H1 (cell line): ENCODE data around the gene LRRC4C. TPM values are rescaled to one million over a fixed set of nuclear protein-coding genes. Genes with fewer than 3 reads are reported as not detected.
"Not testable (repeated sequence)": the region's sequence is repeated elsewhere in the genome, so short reads cannot be mapped to it uniquely, and the experiment has no call there.

Experiments used
- CTCF ChIA-PET: fragments of 300-600 bp; sonication (Branson Sonifier 250); formaldehyde crosslinking; loops from one replicate; lab custom pipeline; 2021; ENCODE audit not compliant: partially characterized antibody; lab: Charles Lee
- POLR2A ChIA-PET: fragments of 300-600 bp; sonication (Branson Sonifier 250); formaldehyde crosslinking; loops from one replicate; lab custom pipeline; 2021; ENCODE audit warnings: inconsistent platforms; ENCODE audit not compliant: partially characterized antibody; lab: Charles Lee
- DNase-seq, 2 experiments: peaks; one replicate each; pipeline versions ENCODE4 v3.0.0 to v3.0.0-alpha.2; 2010 to 2022; ENCODE audit warnings: low spot score in 2 of 2, low read depth in 1 of 2, mixed read lengths in 1 of 2
- FAIRE-seq: peaks from 2 replicates; lab custom pipeline; 2011; peaks lifted over from hg19 to GRCh38; lab: Jason Lieb, UNC
- H2AFZ ChIP-seq: 2 replicates; pipeline ENCODE4 v1.8.1; 2012; ENCODE audit warnings: low read length, inconsistent platforms
- H2AK5ac ChIP-seq: 2 replicates; pipeline ENCODE4 v1.6.1; 2013; ENCODE audit warnings: low read depth, low read length
- H2BK120ac ChIP-seq: replicated peaks from 2 replicates; pipeline ENCODE3; 2013; ENCODE audit warnings: low read depth, low read length, inconsistent platforms
- H2BK12ac ChIP-seq: 2 replicates; pipeline ENCODE4 v1.6.1; 2013; ENCODE audit warnings: low read depth, low read length
- H2BK15ac ChIP-seq: 2 replicates; pipeline ENCODE4 v1.6.1; 2013; ENCODE audit warnings: low read length
- H2BK20ac ChIP-seq: 2 replicates; pipeline ENCODE4 v1.6.1; 2013; ENCODE audit warnings: low read length
- H2BK5ac ChIP-seq: 2 replicates; pipeline ENCODE4 v1.6.1; 2013; ENCODE audit warnings: low read depth, low read length
- H3K14ac ChIP-seq: 2 replicates; pipeline ENCODE4 v1.6.1; 2013; ENCODE audit warnings: inconsistent platforms; ENCODE audit not compliant: insufficient read length
- H3K18ac ChIP-seq: 2 replicates; pipeline ENCODE4 v1.6.1; 2013; ENCODE audit warnings: low read length; ENCODE audit errors: extremely low read depth
- H3K23ac ChIP-seq: 2 replicates; pipeline ENCODE4 v1.6.1; 2013; ENCODE audit warnings: inconsistent platforms; ENCODE audit not compliant: insufficient read length
- H3K23me2 ChIP-seq: 2 replicates; pipeline ENCODE4 v1.6.1; 2013; ENCODE audit warnings: low read depth, low read length
- H3K27ac ChIP-seq: 2 replicates; pipeline ENCODE4 v1.6.1; 2011; ENCODE audit warnings: low read depth, low read length, inconsistent platforms
- H3K27me3 ChIP-seq, 4 experiments: replicated peaks in 1 of 4; 1 replicate in 1 of 4; 2 replicates in 3 of 4; pipeline versions ENCODE4 v1.6.1 to v1.8.1; 2011 to 2013; ENCODE audit warnings: low read length in 3 of 4, mild to moderate bottlenecking in 3 of 4, inconsistent platforms in 2 of 4, mixed read lengths in 2 of 4, moderate library complexity in 1 of 4; ENCODE audit not compliant: control insufficient read depth in 3 of 4, insufficient read depth in 3 of 4; ENCODE audit errors: extremely low read depth in 1 of 4
- H3K36me3 ChIP-seq, 4 experiments: 2 replicates each; pipeline versions ENCODE4 v1.6.1 to v1.8.1; 2011 to 2013; ENCODE audit warnings: mild to moderate bottlenecking in 4 of 4, low read length in 3 of 4, moderate library complexity in 2 of 4, control low read depth in 1 of 4, inconsistent platforms in 1 of 4; ENCODE audit not compliant: insufficient read depth in 4 of 4, control insufficient read depth in 2 of 4
- H3K4ac ChIP-seq: replicated peaks from 2 replicates; pipeline ENCODE3; 2013; ENCODE audit warnings: low read length, low read depth, mixed read lengths, inconsistent platforms; ENCODE audit not compliant: insufficient read length
- H3K4me1 ChIP-seq, 4 experiments: replicated peaks in 1 of 4; 1 replicate in 1 of 4; 2 replicates in 3 of 4; pipeline versions ENCODE4 v1.6.1 to v1.8.1; 2011 to 2013; ENCODE audit warnings: low read length in 3 of 4, inconsistent platforms in 2 of 4, mixed read lengths in 1 of 4; ENCODE audit not compliant: insufficient read depth in 4 of 4, control insufficient read depth in 3 of 4
- H3K4me2 ChIP-seq, 2 experiments: 2 replicates each; pipeline versions ENCODE4 v1.6.1 to v1.8.1; 2011 to 2013; ENCODE audit warnings: low read depth in 2 of 2, low read length in 2 of 2, control low read depth in 1 of 2, inconsistent platforms in 1 of 2, mild to moderate bottlenecking in 1 of 2; ENCODE audit not compliant: insufficient read depth in 1 of 2
- H3K4me3 ChIP-seq, 4 experiments: fragments of 200-600, 300-600 bp in 1 of 4; sonication (generic), shearing (Covaris generic), sonication (Bioruptor Twin) in 1 of 4; 2 replicates each; pipeline versions ENCODE4 v1.5.1 to v1.8.1; 2011 to 2016; ENCODE audit warnings: low read length in 4 of 4, low read depth in 3 of 4, control low read depth in 2 of 4, inconsistent platforms in 2 of 4, mild to moderate bottlenecking in 2 of 4, mixed read lengths in 1 of 4, moderate library complexity in 1 of 4; ENCODE audit not compliant: insufficient read depth in 2 of 4; ENCODE audit errors: extremely low read depth in 1 of 4
- H3K56ac ChIP-seq: replicated peaks from 2 replicates; pipeline ENCODE3; 2013; ENCODE audit warnings: low read depth, mild to moderate bottlenecking, mixed read lengths, low read length, inconsistent platforms; ENCODE audit not compliant: insufficient read length
- H3K79me1 ChIP-seq: 2 replicates; pipeline ENCODE4 v1.6.1; 2013; ENCODE audit warnings: low read depth, low read length, control low read depth
- H3K79me2 ChIP-seq, 2 experiments: 2 replicates each; pipeline versions ENCODE4 v1.6.1 to v1.8.1; 2012 to 2013; ENCODE audit warnings: low read length in 2 of 2, mild to moderate bottlenecking in 2 of 2, inconsistent platforms in 1 of 2; ENCODE audit not compliant: insufficient read depth in 2 of 2, control insufficient read depth in 1 of 2
- H3K9ac ChIP-seq, 4 experiments: replicated peaks in 1 of 4; 1 replicate in 1 of 4; 2 replicates in 3 of 4; pipeline versions ENCODE4 v1.6.1 to v1.8.1; 2011 to 2013; ENCODE audit warnings: low read depth in 3 of 4, low read length in 3 of 4, control low read depth in 2 of 4, mild to moderate bottlenecking in 2 of 4, moderate library complexity in 2 of 4, inconsistent platforms in 1 of 4; ENCODE audit errors: extremely low read depth in 1 of 4
- H3K9me3 ChIP-seq, 2 experiments: 2 replicates each; pipeline versions ENCODE4 v1.6.1 to v1.8.1; 2012 to 2013; ENCODE audit warnings: mild to moderate bottlenecking in 2 of 2, moderate library complexity in 2 of 2, control low read depth in 1 of 2, inconsistent platforms in 1 of 2, low read depth in 1 of 2, low read length in 1 of 2, mixed read lengths in 1 of 2; ENCODE audit not compliant: insufficient read depth in 2 of 2
- H4K20me1 ChIP-seq, 2 experiments: replicated peaks in 1 of 2; 2 replicates each; pipeline versions ENCODE3 to v1.8.1; 2011 to 2013; ENCODE audit warnings: inconsistent platforms in 2 of 2, low read length in 2 of 2, mild to moderate bottlenecking in 1 of 2; ENCODE audit not compliant: insufficient read depth in 2 of 2, control insufficient read depth in 1 of 2
- H4K5ac ChIP-seq: 2 replicates; pipeline ENCODE4 v1.6.1; 2013; ENCODE audit warnings: low read length, low read depth, mixed read lengths, inconsistent platforms; ENCODE audit not compliant: insufficient read length
- H4K8ac ChIP-seq: 2 replicates; pipeline ENCODE4 v1.8.0; 2013; ENCODE audit warnings: mild to moderate bottlenecking, moderate library complexity, low read length, inconsistent platforms; ENCODE audit not compliant: insufficient read depth; ENCODE audit errors: extremely low read depth
- H4K91ac ChIP-seq: replicated peaks from 2 replicates; pipeline ENCODE3; 2013; ENCODE audit warnings: low read length, mixed read lengths, inconsistent platforms; ENCODE audit not compliant: insufficient read length
- ASH2L ChIP-seq: fragments of 200-600, 300-600 bp; sonication (generic); IDR thresholded peaks from one replicate; pipeline ENCODE4 v1.7.1; 2017; ENCODE audit warnings: low read length
- MAFK ChIP-seq: IDR thresholded peaks from 2 replicates; pipeline ENCODE4 v1.6.1; 2012; ENCODE audit warnings: low read depth, mild to moderate bottlenecking, improper control_type of control experiment, low read length
- WGBS, 2 experiments: shearing (Covaris generic) in 1 of 2; methylation state at CpG; one replicate each; pipeline versions ENCODE4 v1.1.6 to v1.1.7; 2013 to 2015; ENCODE audit warnings: low lambda C conversion rate in 2 of 2, mixed read lengths in 2 of 2, inconsistent platforms in 1 of 2, low coverage in 1 of 2, missing lambda C conversion rate in 1 of 2; ENCODE audit not compliant: insufficient replicate concordance in 2 of 2, insufficient coverage in 1 of 2, insufficient read length in 1 of 2; ENCODE audit errors: extremely low coverage in 1 of 2, missing lambda C conversion rate in 1 of 2; 5-methylcytosine and 5-hydroxymethylcytosine counted together
- polyA plus RNA-seq, 7 experiments: library from polyadenylated mRNA; depleted of rRNA in 3 of 7; stranded (reverse) in 5 of 7; unstranded in 2 of 7; fragments of >200 nt in 5 of 7; fragments of 200-250 nt in 2 of 7; gene quantifications; 1 replicate in 5 of 7; 2 replicates in 1 of 7; 4 replicates in 1 of 7; pipeline versions ENCODE4 v1.2.1 to v1.2.3, GENCODE V29; 2011 to 2013; ENCODE audit warnings: missing spikeins in 2 of 7, mixed read lengths in 2 of 7
- total RNA-seq: library from RNA; stranded (reverse); fragmentation: NEBNext Ultra II Directional; extraction: Animal tissue kit (Norgen Biotek cat#: 25700); gene quantifications from 2 replicates; pipeline ENCODE4 v1.2.1, GENCODE V29; 2021

Gene LRRC4C
- total and polyA plus RNA-seq, 2 of the 8 experiments (the other 6 are each of a cell fraction or from before 2014, with no cell fraction given) = 0.23 to 2.2 TPM

DNA sequence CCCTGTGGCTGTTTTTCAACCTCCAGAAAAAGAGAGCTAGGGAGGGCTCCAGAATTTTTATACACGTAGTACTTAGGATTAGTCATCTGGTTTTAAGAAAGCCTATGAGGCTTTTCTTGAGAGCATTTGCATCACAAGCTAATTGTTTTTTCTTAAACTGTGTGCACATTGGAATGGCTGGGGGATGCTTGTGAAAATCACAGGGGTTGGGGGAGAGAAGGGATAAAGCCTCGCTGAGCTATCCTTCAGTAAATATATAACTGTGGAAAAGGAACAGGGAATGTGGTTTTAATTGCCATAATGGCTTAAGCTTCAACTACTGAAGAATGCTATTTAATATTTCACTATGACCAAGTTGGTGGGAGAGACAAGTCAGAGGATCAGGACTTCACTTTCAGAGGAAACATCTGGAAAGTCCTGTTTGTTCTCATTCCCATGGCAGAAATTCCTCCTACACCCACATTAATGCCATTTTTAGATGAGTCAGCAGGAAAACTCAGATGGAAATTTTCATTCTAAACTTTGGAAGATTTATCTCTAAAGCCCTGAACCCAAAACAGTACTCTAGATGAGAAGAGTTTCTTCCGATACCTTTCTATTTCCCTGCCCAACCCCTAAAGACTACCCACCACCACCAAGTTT, 591.3 kb downstream of the LRRC4C start:
- 83% methylated on average over 3 of the region's 3 CpGs; no CpG with 5 or more reads in 1 of the 2 experiments for WGBS, 2 experiments

DNA sequence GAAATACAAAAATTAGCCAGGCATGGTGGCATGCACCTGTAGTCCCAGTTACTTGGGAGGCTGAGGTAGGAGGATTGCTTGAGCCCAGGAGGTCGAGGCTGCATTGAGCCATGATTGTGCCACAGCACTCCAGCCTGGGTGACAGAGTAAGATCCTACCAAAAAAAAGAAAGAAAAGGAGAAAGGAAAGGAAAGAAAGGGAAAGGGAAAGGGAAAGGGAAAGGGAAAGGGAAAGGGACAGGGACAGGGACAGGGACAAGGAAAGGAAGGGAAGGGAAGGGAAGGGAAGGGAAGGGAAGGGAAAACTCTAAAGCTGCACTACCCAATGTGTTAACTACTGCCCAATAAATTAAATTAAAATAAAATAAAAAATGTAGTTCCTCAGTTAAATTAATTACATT, 601.7 kb downstream of the LRRC4C start:
- H3K23me2 ChIP-seq, H3K27me3 ChIP-seq, H2BK120ac ChIP-seq, H3K79me2 ChIP-seq, H2BK5ac ChIP-seq, H2BK15ac ChIP-seq, H2AFZ ChIP-seq, FAIRE-seq, H3K23ac ChIP-seq, H4K5ac ChIP-seq, H3K36me3 ChIP-seq, H2BK20ac ChIP-seq, H2BK12ac ChIP-seq, H3K4ac ChIP-seq, H4K20me1 ChIP-seq, H4K8ac ChIP-seq, H3K9ac ChIP-seq, H3K79me1 ChIP-seq, H3K9me3 ChIP-seq, H3K4me2 ChIP-seq, H3K27ac ChIP-seq, H3K56ac ChIP-seq, H3K18ac ChIP-seq, H3K14ac ChIP-seq, H3K4me3 ChIP-seq, POLR2A ChIA-PET, H4K91ac ChIP-seq, CTCF ChIA-PET, DNase-seq, H3K4me1 ChIP-seq, H2AK5ac ChIP-seq: not testable (repeated sequence)
- 91% methylated on average over 1 of the region's 1 CpG; no CpG with 5 or more reads in 1 of the 2 experiments for WGBS, 2 experiments

More for the DNA sequence above, 591.3 kb downstream of the LRRC4C start:
- no peak for DNase-seq
- no peak for FAIRE-seq
- Histone ChIP-seq H3K79me1 (no peaks in the 10 kb centered on the region), H2AFZ (no peak overlapping the region; the same call in 1 of the 2 replicates), H2BK15ac (no peak overlapping the region), H3K79me2 (no peaks in the 10 kb centered on the region), H4K20me1 (no peaks in the 10 kb centered on the region), H3K4ac (no peak overlapping the region), H3K4me2 (no peak overlapping the region), H4K91ac (no peak overlapping the region), H3K36me3 (no peaks in the 10 kb centered on the region), H4K5ac (no peak overlapping the region), H3K27me3 (no peaks in the 10 kb centered on the region), H3K9me3 (no peaks in the 10 kb centered on the region), H4K8ac (no peak overlapping the region), H3K18ac (no peak overlapping the region), H3K56ac (no peak overlapping the region), H3K27ac (no peak overlapping the region), H2AK5ac (no peak overlapping the region), H2BK12ac (no peak overlapping the region), H2BK5ac (no peak overlapping the region), H3K4me1 (no peaks in the 10 kb centered on the region), H3K23ac (no peak overlapping the region), H2BK20ac (no peak overlapping the region), H3K14ac (no peak overlapping the region), H3K9ac (no peak overlapping the region), H3K4me3 (no peak overlapping the region), H3K23me2 (no peaks in the 10 kb centered on the region), H2BK120ac (no peak overlapping the region)
- TF ChIP-seq ASH2L (no peak), MAFK (peak; percentile 81; the same call in 1 of the 2 replicates)
- POLR2A ChIA-PET = no interaction called here
- CTCF ChIA-PET = no interaction called here
